HEK293 (cell line): Measurements from ENCODE around the gene TNPO3.
A peak's percentile ranks its signal among the peaks of the same experiment; 100 is the strongest.

Experiments used
- CTCF ChIA-PET: fragments of 350-600 bp; formaldehyde crosslinking; extraction: SDS; loops from one replicate; lab custom pipeline; 2021; ENCODE audit warnings: antibody characterized with exemption; lab: Yijun Ruan, JAX
- POLR2A ChIA-PET: fragments of 300-600 bp; formaldehyde crosslinking; extraction: SDS; loops from one replicate; lab custom pipeline; 2020; ENCODE audit warnings: antibody characterized with exemption, inconsistent platforms; lab: Yijun Ruan, JAX
- H3K27ac ChIP-seq: fragments of 200-500 bp; sonication (Bioruptor generic); 2 replicates; pipeline ENCODE4 v1.5.1; 2014; ENCODE audit warnings: low read depth, low read length, control low read depth, inconsistent platforms; ENCODE audit errors: extremely low read depth
- H3K36me3 ChIP-seq, 2 experiments: fragments of 200-500 bp in 1 of 2; sonication (Bioruptor generic) in 1 of 2; 1 replicate in 1 of 2; 2 replicates in 1 of 2; pipeline ENCODE4 v1.5.1; 2014 to 2017; ENCODE audit warnings: inconsistent platforms in 2 of 2, low read length in 2 of 2; ENCODE audit not compliant: control insufficient read depth in 2 of 2, insufficient read depth in 1 of 2
- H3K4me1 ChIP-seq: fragments of 200-500 bp; sonication (Bioruptor generic); 2 replicates; pipeline ENCODE4 v1.5.1; 2014; ENCODE audit warnings: mild to moderate bottlenecking, low read length, inconsistent platforms; ENCODE audit not compliant: control insufficient read depth, insufficient read depth
- H3K4me3 ChIP-seq: 2 replicates; pipeline ENCODE4 v1.5.1; 2011; ENCODE audit warnings: low read depth, mild to moderate bottlenecking, control low read depth, low read length, moderate library complexity
- H3K9me3 ChIP-seq: fragments of 200-500 bp; sonication (Bioruptor generic); 2 replicates; pipeline ENCODE4 v1.5.1; 2014; ENCODE audit warnings: low read depth, low read length, inconsistent platforms; ENCODE audit not compliant: control insufficient read depth, insufficient read depth
- GLIS1 ChIP-seq: fragments of 450-650 bp; formaldehyde crosslinking; IDR thresholded peaks from 2 replicates; pipeline ENCODE4 v1.5.1; 2016; ENCODE audit warnings: missing biosample characterization, missing genetic modification characterization
- PRDM4 ChIP-seq: fragments of 450-650 bp; formaldehyde crosslinking; IDR thresholded peaks from 2 replicates; pipeline ENCODE4 v1.5.1; 2017; ENCODE audit warnings: missing biosample characterization, missing genetic modification characterization
- TSHZ1 ChIP-seq: fragments of 450-650 bp; formaldehyde crosslinking; IDR thresholded peaks from 2 replicates; pipeline ENCODE4 v1.5.1; 2016; ENCODE audit warnings: missing biosample characterization, missing genetic modification characterization, borderline replicate concordance
- ZBTB17 ChIP-seq: fragments of 450-650 bp; formaldehyde crosslinking; IDR thresholded peaks from 2 replicates; pipeline ENCODE4 v1.5.1; 2016; ENCODE audit warnings: missing biosample characterization, missing genetic modification characterization
- ZBTB21 ChIP-seq: fragments of 450-650 bp; formaldehyde crosslinking; IDR thresholded peaks from 2 replicates; pipeline ENCODE4 v1.5.1; 2017; ENCODE audit warnings: missing biosample characterization, missing genetic modification characterization
- ZEB2 ChIP-seq: fragments of 450-650 bp; formaldehyde crosslinking; IDR thresholded peaks from 2 replicates; pipeline ENCODE4 v1.5.1; 2016; ENCODE audit warnings: missing biosample characterization, missing genetic modification characterization
- ZNF112 ChIP-seq: fragments of 450-650 bp; formaldehyde crosslinking; IDR thresholded peaks from 2 replicates; pipeline ENCODE4 v1.5.0; 2017; ENCODE audit warnings: missing biosample characterization, missing genetic modification characterization
- ZNF121 ChIP-seq: fragments of 450-650 bp; formaldehyde crosslinking; IDR thresholded peaks from 2 replicates; pipeline ENCODE4 v1.5.1; 2016; ENCODE audit warnings: missing biosample characterization, missing genetic modification characterization
- ZNF311 ChIP-seq: fragments of 450-650 bp; formaldehyde crosslinking; IDR thresholded peaks from 2 replicates; pipeline ENCODE4 v1.5.1; 2017; ENCODE audit warnings: missing biosample characterization, missing genetic modification characterization, borderline replicate concordance
- ZNF366 ChIP-seq: fragments of 450-650 bp; formaldehyde crosslinking; conservative IDR thresholded peaks from 2 replicates; pipeline ENCODE4 v1.5.1; 2016; ENCODE audit warnings: missing biosample characterization, missing genetic modification characterization
- ZNF549 ChIP-seq: fragments of 450-650 bp; IDR thresholded peaks from 2 replicates; pipeline ENCODE4 v1.5.1; 2018; ENCODE audit warnings: missing biosample characterization, missing genetic modification characterization, mild to moderate bottlenecking, inconsistent platforms, moderate library complexity
- ZNF654 ChIP-seq: fragments of 450-650 bp; formaldehyde crosslinking; IDR thresholded peaks from 2 replicates; pipeline ENCODE4 v1.5.1; 2016; ENCODE audit warnings: low read depth, missing biosample characterization, missing genetic modification characterization
- TF ChIP-seq, protein P1 (sequence below): IDR thresholded peaks from 2 replicates; pipeline ENCODE4 v1.6.1; 2011; ENCODE audit warnings: mild to moderate bottlenecking, low read depth, low read length, borderline replicate concordance
- TF ChIP-seq, protein P2 (sequence below): fragments of 450-650 bp; formaldehyde crosslinking; IDR thresholded peaks from 2 replicates; pipeline ENCODE4 v1.5.1; 2016; ENCODE audit warnings: missing biosample characterization, missing genetic modification characterization

The TNPO3 gene

GRCh38 chr7:129047761-129048160, 7.2 kb downstream of the TNPO3 start (continued):
- TF ChIP-seq, protein P1, sequence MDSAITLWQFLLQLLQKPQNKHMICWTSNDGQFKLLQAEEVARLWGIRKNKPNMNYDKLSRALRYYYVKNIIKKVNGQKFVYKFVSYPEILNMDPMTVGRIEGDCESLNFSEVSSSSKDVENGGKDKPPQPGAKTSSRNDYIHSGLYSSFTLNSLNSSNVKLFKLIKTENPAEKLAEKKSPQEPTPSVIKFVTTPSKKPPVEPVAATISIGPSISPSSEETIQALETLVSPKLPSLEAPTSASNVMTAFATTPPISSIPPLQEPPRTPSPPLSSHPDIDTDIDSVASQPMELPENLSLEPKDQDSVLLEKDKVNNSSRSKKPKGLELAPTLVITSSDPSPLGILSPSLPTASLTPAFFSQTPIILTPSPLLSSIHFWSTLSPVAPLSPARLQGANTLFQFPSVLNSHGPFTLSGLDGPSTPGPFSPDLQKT = no peak
- TF ChIP-seq ZNF654 (no peak), ZNF366 (tag by site-specific recombination) (no peak), GLIS1 (tag by site-specific recombination) (no peak), ZNF311 (no peak), ZBTB21 (tag by site-specific recombination) (no peak), TSHZ1 (tag by site-specific recombination) (no peak)

DNA sequence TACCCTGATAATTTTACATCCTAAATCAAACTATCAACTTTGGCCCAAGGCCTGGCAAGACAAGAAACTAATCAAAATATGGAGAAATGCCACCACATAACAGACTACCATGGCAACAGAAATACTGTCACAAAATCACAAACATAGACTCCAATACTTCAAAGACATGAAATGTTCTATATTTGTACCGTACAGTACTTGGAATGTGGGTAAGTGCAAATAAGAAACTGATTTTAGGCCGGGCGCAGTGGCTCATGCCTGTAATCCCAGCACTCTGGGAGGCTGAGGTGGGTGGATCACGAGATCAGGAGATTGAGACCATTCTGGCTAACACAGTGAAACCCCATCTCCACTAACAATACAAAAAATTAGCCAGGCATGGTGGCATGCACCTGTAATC, 9.2 kb downstream of the TNPO3 start:
- Histone ChIP-seq H3K9me3 (no peaks in the 10 kb centered on the region), H3K27ac (no peak overlapping the region), H3K4me3 (no peak overlapping the region), H3K4me1 (peaks cover 6% of the 10 kb centered on the region), H3K36me3 (peaks cover 0 to 9% of the 10 kb centered on the region in 2 experiments; a peak in 1 of 3 replicates)
- TF ChIP-seq ZNF549 (tag by site-specific recombination) (no peak), PRDM4 (tag by site-specific recombination) (0 out of 2 replicates have a peak, but pooled peaks have one; percentile 18), ZBTB17 (no peak)
- TF ChIP-seq, protein P2, sequence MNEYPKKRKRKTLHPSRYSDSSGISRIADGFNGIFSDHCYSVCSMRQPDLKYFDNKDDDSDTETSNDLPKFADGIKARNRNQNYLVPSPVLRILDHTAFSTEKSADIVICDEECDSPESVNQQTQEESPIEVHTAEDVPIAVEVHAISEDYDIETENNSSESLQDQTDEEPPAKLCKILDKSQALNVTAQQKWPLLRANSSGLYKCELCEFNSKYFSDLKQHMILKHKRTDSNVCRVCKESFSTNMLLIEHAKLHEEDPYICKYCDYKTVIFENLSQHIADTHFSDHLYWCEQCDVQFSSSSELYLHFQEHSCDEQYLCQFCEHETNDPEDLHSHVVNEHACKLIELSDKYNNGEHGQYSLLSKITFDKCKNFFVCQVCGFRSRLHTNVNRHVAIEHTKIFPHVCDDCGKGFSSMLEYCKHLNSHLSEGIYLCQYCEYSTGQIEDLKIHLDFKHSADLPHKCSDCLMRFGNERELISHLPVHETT (tag by site-specific recombination) = no peak
- CTCF ChIA-PET = no interaction called here
- POLR2A ChIA-PET = interaction anchor here (1.0 kb wide), 1 partner anchor 8 kb away, joined by 8 read pairs; no protein-coding TSS in a partner anchor

GRCh38 chr7:129043012-129043411, 11.9 kb downstream of the TNPO3 start:
- H3K36me3 ChIP-seq = peaks cover 8 to 16% of the 10 kb centered on the region in 2 experiments; a peak in 2 of 3 replicates
- no peak overlapping the region for H3K27ac ChIP-seq
- TF ChIP-seq ZNF121 (tag by site-specific recombination) = peak; percentile 58; the same call in 1 of the 2 replicates
- 0 out of 2 replicates have a peak, but pooled peaks have one; percentile 24 for TF ChIP-seq ZEB2 (tag by site-specific recombination)
- no peak for TF ChIP-seq ZNF112
- ChIA-PET POLR2A (interaction anchor here (1.0 kb wide), 1 partner anchor 11 kb away, joined by 4 read pairs; no protein-coding TSS in a partner anchor), CTCF (interaction anchor here (0.6 to 2.0 kb wide), 3 partner anchors 48 to 166 kb away, joined by 3 to 7 read pairs (median 4); no protein-coding TSS in a partner anchor)
- no peaks in the 10 kb centered on the region for H3K9me3 ChIP-seq
- H3K4me1 ChIP-seq = peaks cover 6% of the 10 kb centered on the region
- H3K4me3 ChIP-seq = no peak overlapping the region
